Heart left ventricle (tissue), 16 donors: Measurements from ENCODE around the gene N4BP2L1. TPM values are rescaled to one million over a fixed set of nuclear protein-coding genes. Genes with fewer than 3 reads are reported as not detected.

Experiments used
- ATAC-seq, 4 donors: fragments of 200-7000 bp; cut with Tn5 transposase; one replicate each; pipeline ENCODE4 v1.9.1; 2020 to 2022; ENCODE audit warnings: moderate library complexity in 4 of 4, mild to moderate bottlenecking in 3 of 4, moderate number of reproducible peaks in 1 of 4
- DNase-seq, 5 donors: peaks; one replicate each; pipeline ENCODE4 v3.0.0-alpha.2; 2020
- H3K27ac ChIP-seq, 12 donors: fragments of 200-600 bp; sonication (generic) in 4 of 12; one replicate each; pipeline versions ENCODE4 v1.5.0 to v1.8.0; 2016 to 2022; ENCODE audit warnings: mild to moderate bottlenecking in 2 of 12
- H3K27me3 ChIP-seq, 9 donors: fragments of 200-600 bp; sonication (generic) in 2 of 9; one replicate each; pipeline versions ENCODE4 v1.5.1 to v1.8.0; 2016 to 2022; ENCODE audit warnings: mild to moderate bottlenecking in 3 of 9
- H3K36me3 ChIP-seq, 9 donors: fragments of 200-600 bp; sonication (generic) in 2 of 9; one replicate each; pipeline versions ENCODE4 v1.5.0 to v1.8.0; 2018 to 2022; ENCODE audit warnings: mild to moderate bottlenecking in 2 of 9
- H3K4me1 ChIP-seq, 12 donors: fragments of 200-600 bp; sonication (generic) in 4 of 12; one replicate each; pipeline versions ENCODE4 v1.5.0 to v1.8.0; 2016 to 2022; ENCODE audit warnings: mild to moderate bottlenecking in 3 of 12
- H3K4me3 ChIP-seq, 12 donors: fragments of 200-600 bp; sonication (generic) in 4 of 12; one replicate each; pipeline versions ENCODE4 v1.5.0 to v1.8.0; 2017 to 2022; ENCODE audit warnings: mild to moderate bottlenecking in 9 of 12, moderate library complexity in 4 of 12
- H3K9me3 ChIP-seq, 12 donors: fragments of 200-600 bp; sonication (generic) in 4 of 12; one replicate each; pipeline versions ENCODE4 v1.5.0 to v1.8.0; 2016 to 2022; ENCODE audit warnings: mild to moderate bottlenecking in 1 of 12
- CTCF ChIP-seq, 12 donors: fragments of 200-600 bp; sonication (generic) in 4 of 12; IDR thresholded peaks; one replicate each; pipeline versions ENCODE4 v1.5.0 to v1.8.0; 2018 to 2022; ENCODE audit warnings: antibody characterized with exemption in 12 of 12, mild to moderate bottlenecking in 5 of 12
- POLR2A ChIP-seq, 2 donors: fragments of 450-650 bp; IDR thresholded peaks; one replicate each; pipeline ENCODE4 v1.6.1; 2017; ENCODE audit warnings: antibody characterized with exemption in 2 of 2, mild to moderate bottlenecking in 2 of 2, moderate library complexity in 2 of 2
- WGBS, 4 donors: extraction: QIAGEN DNeasy Blood & Tissue Kit in 2 of 4; methylation state at CpG; one replicate each; pipeline versions ENCODE4 v1.1.5 to v1.1.7; 2013 to 2018; 5-methylcytosine and 5-hydroxymethylcytosine counted together
- intact Hi-C, 10 donors: fragments of 100-400 bp; cut with DNase I; formaldehyde crosslinking; loops; one replicate each; pipeline versions ENCODE4 v1.11.1 to v1.14.2; 2022
- polyA plus RNA-seq, 2 donors: library from polyadenylated mRNA; stranded (reverse); fragments of 200-250 nt; gene quantifications; one replicate each; pipeline ENCODE4 v1.2.3, GENCODE V29; 2013
- total RNA-seq, 9 donors: library from RNA; depleted of rRNA in 2 of 9; stranded (reverse); fragments of >200 nt in 2 of 9; fragmentation: NEBNext Ultra II Directional in 3 of 9; extraction: Animal tissue kit (Norgen Biotek cat#: 25700) in 3 of 9; gene quantifications; one replicate each; pipeline versions ENCODE4 v1.1.0 to v1.2.4, GENCODE V29; 2016 to 2023
- donor health status: ischemic (EF 13 %, LVEDD 7.1; RV severe dilation, severe dysfunction).
- donor health status: healthy with polysubstance abuse.
- donor health status: DM: no; HTN: yes; CAD: no.
- donor health status: DM: no; HTN: no; CAD: no.
- donor health status: ischemic (EF 25% LVEDD 6.9; RV normal size, moderate dysfunction).
- donor health status: ischemic (EF 25% LVEDD 5.7; RV mildly dilated, moderate dysfunction).
- donor health status: healthy.
- donor health status: DM: yes; HTN: yes; CAD: no.
- donor health status: ischemic (EF 35%, LVEDD 5.7; RV mildly dilated, moderate dysfunction).
- donor health status: nonischemic (EF 11% LVEDD 7.7; RV severe dilation, severe dysfunction).
- donor health status: DM: yes; HTN: yes; CAD: no.
- donor health status: PGD.
- donor health status: ischemic (EF 29% LVEDD 5.4; RV normal size, mild dysfunction).
- donor health status: nonischemic (EF 23%, LVEDD 6.1; RV moderate dilation, normal function).

N4BP2L1 gene
- total and polyA plus RNA-seq, 11 donors: 2.1 to 14.8 (median 4.5) TPM

GRCh38 chr13:32438871-32439270 lies 10.9 kb upstream of the N4BP2L1 start:
- intact Hi-C loops: no loop called here
- DNase-seq (no peak), ATAC-seq (no peak)
- no peak for TF ChIP-seq CTCF (IDR thresholded peaks at IDR 0.05)
- TF ChIP-seq POLR2A (IDR thresholded peaks at IDR 0.05): no peak
- 84 to 89% (median 85%) methylated on average over 4 of the region's 4 CpGs for WGBS, 4 donors
- no peak overlapping the region for H3K4me3 ChIP-seq
- no peaks in the 10 kb centered on the region for H3K27me3 ChIP-seq
- H3K36me3 ChIP-seq: peaks cover 0 to 67% (median 35%) of the 10 kb centered on the region in 9 donors
- no peaks in the 10 kb centered on the region for H3K9me3 ChIP-seq
- peaks cover 0 to 9% (median 0%) of the 10 kb centered on the region in 12 donors for H3K4me1 ChIP-seq
- no peak overlapping the region for H3K27ac ChIP-seq

- intact Hi-C loops: no loop called here
- ATAC-seq: peak in 1 of 4 donors; percentile 14
- H3K4me3 ChIP-seq: no peak overlapping the region
- no peak for DNase-seq
- WGBS, 4 donors: 61 to 75% (median 64%) methylated on average over 3 of the region's 3 CpGs
- peaks cover 0 to 67% (median 35%) of the 10 kb centered on the region in 9 donors for H3K36me3 ChIP-seq
- no peak overlapping the region for H3K27ac ChIP-seq
- H3K4me1 ChIP-seq: peaks cover 0 to 28% (median 11%) of the 10 kb centered on the region in 12 donors
- TF ChIP-seq CTCF (IDR thresholded peaks at IDR 0.05): no peak
- no peak for TF ChIP-seq POLR2A (IDR thresholded peaks at IDR 0.05)
- no peaks in the 10 kb centered on the region for H3K9me3 ChIP-seq
- H3K27me3 ChIP-seq: no peaks in the 10 kb centered on the region
These were observed 4.9 kb upstream of the N4BP2L1 start for GRCh38 chr13:32432856-32433255.

GRCh38 chr13:32431361-32431760 lies 3.4 kb upstream of the N4BP2L1 start:
- intact Hi-C loops: no loop called here
- no peak for TF ChIP-seq POLR2A (IDR thresholded peaks at IDR 0.05)
- TF ChIP-seq CTCF (IDR thresholded peaks at IDR 0.05): no peak
- Histone ChIP-seq H3K4me1 (peaks cover 0 to 34% (median 11%) of the 10 kb centered on the region in 12 donors), H3K36me3 (peaks cover 0 to 54% (median 24%) of the 10 kb centered on the region in 9 donors), H3K27ac (no peak overlapping the region), H3K4me3 (no peak overlapping the region), H3K27me3 (no peaks in the 10 kb centered on the region), H3K9me3 (no peaks in the 10 kb centered on the region)
- WGBS, 4 donors: 86 to 92% (median 90%) methylated on average over 5 of the region's 5 CpGs
- ATAC-seq: no peak
- DNase-seq: no peak

GRCh38 chr13:32430018-32430747 lies 2.3 kb upstream of the N4BP2L1 start:
- no peak for TF ChIP-seq POLR2A (IDR thresholded peaks at IDR 0.05)
- WGBS, 4 donors: 50 to 64% (median 56%) methylated on average over 6 of the region's 6 CpGs

More at GRCh38 chr13:32430018-32430747, 2.3 kb upstream of the N4BP2L1 start:
- no peaks in the 10 kb centered on the region for H3K27me3 ChIP-seq
- intact Hi-C loops: no loop called here
- ATAC-seq (no peak), DNase-seq (no peak)
- H3K9me3 ChIP-seq: no peaks in the 10 kb centered on the region
- peaks cover 0 to 42% (median 16%) of the 10 kb centered on the region in 12 donors for H3K4me1 ChIP-seq
- no peak overlapping the region for H3K4me3 ChIP-seq
- peak overlapping the region in 1 of 12 donors; percentile 98 for H3K27ac ChIP-seq
- H3K36me3 ChIP-seq: peaks cover 0 to 42% (median 12%) of the 10 kb centered on the region in 9 donors
